NCI-H345 treated with DMSO at 0.1 percent for 48 hours (cell line): ENCODE data around the gene FOXO1.

ENCODE experiments used
- DNase-seq: peaks from one replicate; lab custom pipeline; 2025; ENCODE audit not compliant: unreplicated experiment; lab: John Stamatoyannopoulos, UW

FOXO1 gene

GRCh38 chr13:40640202-40640601, 26.2 kb downstream of the FOXO1 start:
- no peak for DNase-seq

DNA sequence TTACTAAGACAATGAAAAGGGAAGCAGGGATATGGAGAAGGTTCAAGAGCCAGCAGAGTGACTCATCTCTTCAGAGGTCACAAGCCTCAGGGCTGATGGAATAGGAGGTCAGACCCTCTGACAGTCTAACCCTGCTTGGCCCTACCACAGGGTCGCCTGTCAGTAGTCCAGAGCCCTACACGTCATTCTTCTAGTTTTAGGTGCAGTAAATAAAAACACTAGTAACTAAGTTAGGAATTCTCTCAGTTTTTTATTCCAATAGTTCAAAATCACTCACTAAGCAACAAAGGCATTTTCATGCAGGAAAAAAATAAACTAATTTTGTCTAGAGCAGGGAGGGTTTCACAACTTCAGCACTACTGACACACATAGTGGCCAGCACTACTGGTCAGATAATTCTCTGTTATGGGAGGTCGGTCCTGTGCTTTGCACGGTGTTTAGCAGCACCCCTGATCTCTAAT, 27.2 kb downstream of the FOXO1 start:
- DNase-seq = no peak

DNA sequence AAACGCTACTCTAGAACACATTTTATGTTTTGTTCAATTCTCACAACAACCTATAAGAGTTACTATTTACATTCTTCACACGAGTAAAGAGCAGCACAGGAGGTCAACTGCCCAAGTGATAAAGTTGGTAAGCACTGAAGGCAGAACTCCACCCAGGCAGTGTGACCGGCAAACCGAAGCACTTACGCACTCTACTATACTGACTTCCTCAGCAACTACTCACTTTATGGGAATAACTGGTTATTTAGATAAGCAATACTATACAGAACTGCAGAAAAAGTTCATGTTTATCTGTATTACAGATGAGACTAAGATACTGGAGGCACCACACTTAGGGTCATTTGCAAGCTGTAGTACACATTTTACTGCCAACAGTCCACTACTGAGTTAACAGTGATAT, 28.8 kb downstream of the FOXO1 start:
- no peak for DNase-seq

DNA sequence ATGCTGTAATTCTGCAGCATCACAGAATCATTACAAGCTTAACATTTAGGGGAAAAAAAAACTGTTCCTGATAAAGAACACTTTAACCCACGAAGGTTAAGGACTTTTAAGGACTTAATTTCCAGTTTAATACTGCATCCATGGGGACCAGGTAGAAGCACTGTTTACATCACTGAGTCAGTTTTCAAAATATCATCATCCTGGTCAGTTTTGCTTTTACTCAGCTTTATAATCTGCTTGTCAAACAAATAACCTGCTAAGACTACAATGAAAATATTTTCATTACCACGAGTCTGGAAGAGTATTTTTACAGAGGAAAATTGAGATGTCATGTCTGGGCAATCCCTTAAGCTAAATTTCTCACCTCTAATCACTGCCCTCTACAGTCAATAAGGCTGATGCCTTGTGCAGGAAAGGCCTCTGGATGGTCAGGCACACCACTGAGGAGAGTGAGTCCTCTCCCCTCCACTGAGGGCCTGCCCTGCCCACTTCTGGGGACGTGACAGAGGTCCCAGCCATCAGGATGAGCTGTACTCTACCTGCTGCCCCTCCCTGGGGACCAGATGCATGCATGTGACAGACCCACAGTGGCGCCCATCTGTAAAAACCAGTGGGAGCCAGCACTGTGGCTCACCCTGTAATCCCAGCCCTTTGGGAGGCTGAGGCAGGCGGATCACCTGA, 31.0 kb downstream of the FOXO1 start:
- DNase-seq = no peak

- no peak for DNase-seq
Observed at GRCh38 chr13:40632915-40633314, 33.5 kb downstream of the FOXO1 start.

DNA sequence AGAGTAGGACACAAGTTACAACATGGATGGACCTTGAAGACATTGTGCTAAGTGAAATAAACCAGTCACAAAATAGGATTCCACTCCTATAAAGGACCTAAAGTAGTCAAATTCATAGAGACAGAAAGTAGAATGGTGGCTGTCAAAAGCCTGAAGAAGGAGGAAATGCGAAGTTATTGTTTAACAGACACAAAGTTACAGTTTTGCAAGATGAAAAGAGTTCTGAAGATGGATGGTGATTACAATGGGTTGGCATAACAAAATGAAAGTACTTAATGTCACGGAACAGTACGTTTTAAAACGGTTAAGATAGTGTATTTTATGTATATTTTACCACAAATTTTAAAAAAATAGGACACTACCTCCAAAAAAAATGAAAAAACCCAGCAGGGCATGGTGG, 34.8 kb downstream of the FOXO1 start:
- no peak for DNase-seq

GRCh38 chr13:40629678-40630384, 36.6 kb downstream of the FOXO1 start:
- no peak for DNase-seq

DNA sequence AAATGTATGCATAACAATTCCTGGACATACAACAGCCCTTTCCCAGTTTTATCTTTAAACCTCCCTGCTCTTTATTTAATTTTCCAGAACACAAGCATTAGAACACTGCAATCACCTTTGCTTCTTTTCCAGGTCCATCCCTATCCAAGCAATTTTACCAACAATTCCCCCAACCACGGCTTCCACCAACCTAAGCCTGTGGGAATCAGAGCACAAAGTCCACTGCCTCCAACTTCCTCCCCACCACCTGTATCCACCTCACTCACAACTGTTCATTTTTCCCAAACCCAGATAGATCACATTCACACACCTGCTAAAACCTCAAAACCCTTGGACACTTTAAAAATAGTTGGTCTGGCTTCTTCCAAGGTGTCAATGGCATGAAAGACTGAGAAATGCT, 39.5 kb downstream of the FOXO1 start:
- no peak for DNase-seq

DNA sequence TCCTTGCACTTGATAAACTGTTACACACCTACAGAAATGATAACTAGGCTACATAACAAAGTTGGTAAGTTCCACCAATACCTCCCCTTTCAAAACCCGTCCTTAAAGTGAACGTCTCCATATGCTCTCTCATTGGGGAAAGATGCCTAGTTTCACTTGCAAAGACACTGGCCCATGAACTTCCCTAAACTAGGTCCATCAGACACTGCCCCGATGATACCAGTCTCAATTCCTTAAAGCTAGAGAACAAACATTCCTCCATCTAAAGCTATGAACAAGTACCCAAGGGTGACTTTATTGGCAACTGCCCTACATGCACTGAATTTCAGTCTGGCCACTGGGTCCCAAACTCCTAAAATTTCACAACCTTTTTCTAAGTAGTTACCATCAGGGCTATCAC, 39.9 kb downstream of the FOXO1 start:
- DNase-seq = no peak

DNA sequence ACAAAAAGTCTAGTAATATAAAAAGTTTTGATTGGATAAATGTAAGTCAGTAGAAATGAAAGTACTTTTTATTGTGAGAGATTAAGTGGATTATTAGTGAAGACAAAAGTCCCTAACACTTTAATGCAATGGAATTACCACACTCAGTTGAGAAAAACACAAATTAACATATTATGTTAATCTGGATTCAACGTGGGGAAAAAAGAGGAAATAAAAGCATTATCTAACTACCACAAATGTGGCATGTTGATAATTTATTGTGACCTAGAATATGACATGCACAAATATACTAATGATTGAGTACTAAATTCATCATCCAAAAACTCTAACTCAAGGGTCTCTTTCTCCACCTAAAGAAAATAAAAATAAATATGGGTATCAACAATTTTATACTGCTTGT, 41.5 kb downstream of the FOXO1 start:
- DNase-seq = no peak

DNA sequence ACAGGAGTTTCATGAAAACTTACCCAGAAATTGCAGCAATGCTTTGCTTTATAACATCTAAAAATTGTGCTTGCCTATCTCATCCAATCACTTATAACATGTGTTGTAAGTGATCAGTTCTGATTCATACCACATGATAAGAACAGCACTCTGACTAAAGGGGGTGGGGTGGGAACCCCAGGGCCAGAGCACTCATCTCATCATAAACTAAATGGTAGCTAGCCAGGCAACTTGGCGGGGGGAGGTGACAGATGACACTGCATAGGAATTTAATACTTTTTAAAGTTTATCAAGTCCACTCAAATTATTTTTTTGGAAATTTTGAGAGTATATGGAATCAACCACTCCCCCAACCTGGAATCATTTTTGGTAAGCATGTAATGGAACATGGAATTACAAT, 42.1 kb downstream of the FOXO1 start:
- no peak for DNase-seq

- no peak for DNase-seq
Observed at GRCh38 chr13:40622761-40623160, 43.7 kb downstream of the FOXO1 start.

- no peak for DNase-seq
Observed at GRCh38 chr13:40622246-40622645, 44.2 kb downstream of the FOXO1 start.

DNA sequence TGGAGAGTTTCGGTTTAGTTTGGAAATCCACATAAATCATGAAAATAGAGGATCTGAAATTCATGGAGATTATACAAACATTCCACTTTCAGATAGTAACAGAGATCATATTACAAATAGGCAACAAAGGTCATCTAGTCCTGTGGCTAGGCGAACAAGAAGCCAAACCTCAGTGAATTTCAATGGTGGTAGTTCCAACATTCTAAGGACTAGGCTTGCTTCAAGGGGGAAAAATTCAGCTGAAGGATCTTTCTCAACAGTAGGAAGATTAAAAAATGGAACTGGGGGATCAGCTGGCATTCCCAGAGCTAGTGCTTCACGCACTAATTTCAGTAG, 47.0 kb downstream of the FOXO1 start:
- no peak for DNase-seq

DNA sequence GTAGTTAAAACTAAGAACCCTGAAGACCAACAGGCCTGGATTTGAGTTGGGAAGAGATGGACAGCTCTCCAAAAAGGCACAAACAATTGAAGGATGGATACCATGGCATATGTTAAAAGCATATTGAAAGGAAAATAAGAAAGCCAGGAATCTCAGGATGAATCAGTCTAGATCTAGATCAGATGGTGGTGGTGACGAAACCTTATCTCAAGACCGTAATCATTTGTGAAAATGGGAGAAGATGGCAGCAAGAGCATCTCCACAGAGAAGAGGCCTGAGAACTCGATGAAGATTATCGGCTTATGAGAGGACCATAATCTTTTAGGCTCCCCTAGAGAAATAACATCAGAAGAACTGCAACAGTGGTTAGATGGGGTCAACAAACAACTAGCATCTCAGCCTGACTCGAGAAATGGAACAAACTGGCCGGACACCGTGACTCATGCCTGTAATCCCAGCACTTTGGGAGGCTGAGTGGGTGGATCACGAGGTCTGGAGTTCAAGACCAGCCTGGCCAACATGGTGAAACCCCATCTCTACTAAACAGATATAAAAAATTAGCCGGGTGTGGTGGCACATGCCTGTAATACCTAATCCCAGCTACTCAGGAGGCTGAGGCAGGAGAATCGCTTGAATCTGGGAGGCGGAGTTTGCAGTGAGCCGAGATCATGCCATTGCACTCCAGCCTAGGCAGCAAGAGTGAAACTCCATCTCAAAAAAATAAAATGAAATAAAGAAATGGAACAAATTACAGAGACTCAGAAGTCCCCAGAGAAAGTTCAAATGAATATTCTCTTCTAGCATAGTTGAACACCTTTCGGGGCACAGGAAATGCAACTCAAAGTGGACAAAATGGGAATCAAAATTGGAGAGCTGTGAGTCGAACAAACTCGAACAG, 47.6 kb downstream of the FOXO1 start:
- DNase-seq = no peak

DNA sequence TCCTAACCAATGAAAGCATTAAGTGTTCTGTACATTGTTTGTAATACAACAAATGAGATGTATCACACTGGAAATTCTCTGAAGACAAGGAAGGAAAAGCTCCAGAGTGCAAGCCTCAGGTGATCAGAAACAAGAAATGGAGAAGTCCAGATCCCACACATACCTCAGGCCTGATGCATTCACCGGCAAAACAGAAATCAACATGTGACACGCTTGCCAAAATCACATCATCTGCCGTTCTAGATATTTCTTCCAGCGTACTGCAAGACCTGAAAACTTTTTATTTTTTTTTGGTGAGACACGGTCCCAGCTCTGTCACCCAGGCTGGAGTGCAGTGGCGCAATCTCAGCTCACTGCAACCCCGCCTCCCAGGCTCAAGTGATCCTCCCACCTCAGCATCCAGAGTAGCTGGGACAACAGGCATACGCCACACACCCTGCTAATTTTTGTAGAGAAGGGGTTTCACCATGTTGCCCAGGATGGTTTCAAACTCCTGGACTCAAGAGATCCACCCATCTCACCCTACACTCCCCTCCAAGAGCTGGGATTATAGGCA, 48.6 kb downstream of the FOXO1 start:
- no peak for DNase-seq

DNA sequence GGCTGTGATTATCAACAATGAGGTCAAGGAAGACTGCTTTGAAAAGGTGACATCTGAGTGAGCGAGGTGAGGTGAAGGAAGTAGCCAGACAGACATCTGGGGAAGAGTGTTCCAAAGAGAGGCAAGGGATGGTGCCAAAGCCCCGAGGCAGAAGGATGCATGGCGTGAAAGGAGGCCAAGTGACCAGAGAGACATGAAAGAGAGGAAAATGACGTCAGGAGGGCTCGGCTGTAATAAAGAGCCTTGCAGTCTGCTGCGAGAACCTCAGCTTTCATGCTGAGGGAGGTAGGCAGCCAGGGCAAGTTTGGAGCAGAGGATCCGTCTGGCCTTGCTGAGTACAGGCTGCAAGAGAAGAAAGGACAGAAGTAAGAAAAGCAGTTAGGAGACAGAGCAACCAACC, 50.8 kb downstream of the FOXO1 start:
- DNase-seq = no peak

- DNase-seq = no peak
Observed at GRCh38 chr13:40613914-40614313, 52.5 kb downstream of the FOXO1 start.

GRCh38 chr13:40613192-40613818, 53.1 kb downstream of the FOXO1 start:
- no peak for DNase-seq

DNA sequence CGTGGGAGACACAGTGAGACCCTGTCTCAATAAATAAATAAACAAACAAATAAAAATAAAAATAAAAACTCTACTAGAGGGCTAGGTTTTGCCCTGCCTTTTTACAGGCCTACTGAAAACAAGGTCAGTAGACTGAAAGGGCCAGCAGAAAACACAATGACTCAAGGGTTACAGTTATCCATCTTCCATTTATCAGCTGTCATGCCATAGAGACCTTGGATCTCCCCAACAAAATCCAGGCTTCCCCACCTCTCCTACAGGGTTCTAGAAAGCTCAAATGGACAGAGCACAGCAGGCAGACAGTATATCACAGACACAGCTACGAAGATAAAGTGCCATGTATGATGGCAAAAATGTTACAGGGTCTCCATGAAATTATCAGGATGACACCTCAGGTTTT, 54.4 kb downstream of the FOXO1 start:
- DNase-seq = no peak

GRCh38 chr13:40611635-40612034, 54.8 kb downstream of the FOXO1 start:
- no peak for DNase-seq
